Tibial nerve (tissue), 4 donors: Measurements from ENCODE around the gene ATP13A1.

Experiments
- EP300 ChIP-seq, 2 donors: sonication (generic); formaldehyde crosslinking; IDR thresholded peaks; one replicate each; pipeline ENCODE4 v1.6.1; 2017; ENCODE audit warnings: antibody characterized with exemption in 2 of 2, mild to moderate bottlenecking in 1 of 2
- POLR2A ChIP-seq, 2 donors: fragments of 450-650 bp; IDR thresholded peaks; one replicate each; pipeline ENCODE4 v1.6.1; 2017; ENCODE audit warnings: antibody characterized with exemption in 2 of 2, mild to moderate bottlenecking in 2 of 2, moderate library complexity in 2 of 2
- TF ChIP-seq, protein P1 (sequence below), 5 experiments: fragments of 200-600 bp in 3 of 5; fragments of 450-650 bp in 2 of 5; sonication (generic) in 3 of 5; IDR thresholded peaks; one replicate each; pipeline ENCODE4 v1.5.1; 2016 to 2019; ENCODE audit warnings: antibody characterized with exemption in 5 of 5, mild to moderate bottlenecking in 3 of 5, moderate library complexity in 2 of 5

DNA sequence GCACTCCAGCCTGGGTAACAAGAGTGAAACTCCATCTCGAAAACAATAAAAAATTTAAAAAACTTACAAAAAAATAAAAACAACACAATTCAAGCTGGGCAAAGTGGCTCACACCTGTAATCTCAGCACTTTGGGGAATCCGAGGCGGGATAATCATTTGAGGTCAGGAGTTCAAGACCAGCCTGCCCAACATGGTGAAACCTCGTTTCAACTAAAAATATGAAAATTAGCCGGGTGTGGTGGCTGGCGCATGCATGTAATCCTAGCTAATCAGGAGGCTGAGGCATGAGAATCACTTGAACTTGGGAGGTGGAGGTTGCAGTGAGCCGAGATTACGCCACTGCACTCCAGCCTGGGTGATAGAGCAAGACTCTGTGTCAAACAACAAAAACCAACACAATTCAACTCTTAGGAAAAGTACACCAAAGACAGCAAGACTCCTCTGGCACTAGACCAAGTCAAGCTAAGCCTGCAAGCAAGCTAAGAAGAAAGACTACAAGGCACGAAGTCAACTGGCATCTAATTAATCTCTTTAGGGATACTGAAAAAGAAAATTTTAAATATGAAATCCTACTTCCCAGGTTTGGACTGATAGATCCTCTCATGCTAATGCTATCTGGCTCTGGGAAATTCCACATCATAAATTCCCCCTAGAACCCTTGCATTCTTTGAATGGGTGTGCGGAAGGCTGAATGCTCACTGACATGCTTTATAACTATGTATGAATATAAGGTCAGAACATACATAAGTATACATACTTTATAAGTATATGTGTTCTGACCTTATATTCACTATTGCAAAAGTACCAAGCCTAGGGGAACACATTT is 52.9 kb downstream of the ATP13A1 start:
- TF ChIP-seq, protein P1, sequence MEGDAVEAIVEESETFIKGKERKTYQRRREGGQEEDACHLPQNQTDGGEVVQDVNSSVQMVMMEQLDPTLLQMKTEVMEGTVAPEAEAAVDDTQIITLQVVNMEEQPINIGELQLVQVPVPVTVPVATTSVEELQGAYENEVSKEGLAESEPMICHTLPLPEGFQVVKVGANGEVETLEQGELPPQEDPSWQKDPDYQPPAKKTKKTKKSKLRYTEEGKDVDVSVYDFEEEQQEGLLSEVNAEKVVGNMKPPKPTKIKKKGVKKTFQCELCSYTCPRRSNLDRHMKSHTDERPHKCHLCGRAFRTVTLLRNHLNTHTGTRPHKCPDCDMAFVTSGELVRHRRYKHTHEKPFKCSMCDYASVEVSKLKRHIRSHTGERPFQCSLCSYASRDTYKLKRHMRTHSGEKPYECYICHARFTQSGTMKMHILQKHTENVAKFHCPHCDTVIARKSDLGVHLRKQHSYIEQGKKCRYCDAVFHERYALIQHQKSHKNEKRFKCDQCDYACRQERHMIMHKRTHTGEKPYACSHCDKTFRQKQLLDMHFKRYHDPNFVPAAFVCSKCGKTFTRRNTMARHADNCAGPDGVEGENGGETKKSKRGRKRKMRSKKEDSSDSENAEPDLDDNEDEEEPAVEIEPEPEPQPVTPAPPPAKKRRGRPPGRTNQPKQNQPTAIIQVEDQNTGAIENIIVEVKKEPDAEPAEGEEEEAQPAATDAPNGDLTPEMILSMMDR (IDR thresholded peaks at IDR 0.05): no peak
- no peak for TF ChIP-seq POLR2A (IDR thresholded peaks at IDR 0.05)
- no peak for TF ChIP-seq EP300 (IDR thresholded peaks at IDR 0.05)
